HL-60 (cell line): ENCODE data around the gene SMAD2.

Experiments
- DNase-seq, 2 experiments: peaks; one replicate each; pipeline ENCODE4 v3.0.0-alpha.2; 2010 to 2020; ENCODE audit warnings: low read depth in 1 of 2, low spot score in 1 of 2
- H3K27ac ChIP-seq: fragments of 250-450 bp; sonication (Bioruptor Pico); replicated peaks from 2 replicates; pipeline ENCODE4 v1.5.1; 2020; ENCODE audit warnings: mild to moderate bottlenecking, moderate library complexity
- H3K27me3 ChIP-seq: fragments of 250-450 bp; sonication (Bioruptor Pico); 2 replicates; pipeline ENCODE4 v1.5.1; 2021; ENCODE audit warnings: mild to moderate bottlenecking, moderate library complexity; ENCODE audit not compliant: insufficient read depth, poor library complexity, severe bottlenecking
- H3K4me3 ChIP-seq: replicated peaks from 2 replicates; pipeline ENCODE4 v1.5.1; 2011; ENCODE audit warnings: mild to moderate bottlenecking, control low read depth, low read length; ENCODE audit not compliant: insufficient read depth
- CTCF ChIP-seq: IDR thresholded peaks from one replicate; pipeline ENCODE4 v1.5.1; 2011; ENCODE audit warnings: low read length, control low read depth, inconsistent platforms; ENCODE audit not compliant: insufficient read depth
- GABPA ChIP-seq: IDR thresholded peaks from 2 replicates; pipeline ENCODE4 v1.6.1; 2012; ENCODE audit warnings: low read depth
- POLR2AphosphoS5 ChIP-seq: IDR thresholded peaks from 2 replicates; pipeline ENCODE4 v1.6.1; 2012; ENCODE audit warnings: low read depth
- REST ChIP-seq: IDR thresholded peaks from 2 replicates; pipeline ENCODE4 v1.6.1; 2012; ENCODE audit warnings: low read depth; ENCODE audit not compliant: insufficient replicate concordance
- SPI1 ChIP-seq: IDR thresholded peaks from 2 replicates; pipeline ENCODE4 v1.6.1; 2012; ENCODE audit warnings: low read depth, mild to moderate bottlenecking, borderline replicate concordance

Gene SMAD2

GRCh38 chr18:47846431-47846830 is 84.0 kb downstream of the SMAD2 start:
- TF ChIP-seq REST (no peak), SPI1 (no peak), POLR2AphosphoS5 (no peak), CTCF (no peak), GABPA (no peak)
- no peak overlapping the region for H3K27ac ChIP-seq
- DNase-seq: no peak
- H3K27me3 ChIP-seq: no peaks in the 10 kb centered on the region
- no peak overlapping the region for H3K4me3 ChIP-seq

- Histone ChIP-seq H3K27ac (no peak overlapping the region), H3K27me3 (no peaks in the 10 kb centered on the region), H3K4me3 (no peak overlapping the region)
- TF ChIP-seq SPI1 (no peak), GABPA (no peak), POLR2AphosphoS5 (no peak), REST (no peak), CTCF (no peak)
- no peak for DNase-seq
Observed at GRCh38 chr18:47844828-47845498, 85.5 kb downstream of the SMAD2 start.

- Histone ChIP-seq H3K27ac (no peak overlapping the region), H3K27me3 (no peaks in the 10 kb centered on the region), H3K4me3 (no peak overlapping the region)
- TF ChIP-seq SPI1: no peak
- TF ChIP-seq GABPA: no peak
- TF ChIP-seq REST: no peak
- no peak for TF ChIP-seq CTCF
- TF ChIP-seq POLR2AphosphoS5: no peak
- DNase-seq: no peak
Observed at GRCh38 chr18:47842836-47843235, 87.6 kb downstream of the SMAD2 start.
